GM21529 (cell line): Measurements from ENCODE around the gene CCBE1.

Experiments
- ATAC-seq: cut with Tn5 transposase; IDR thresholded peaks from one replicate; pipeline ENCODE4 v1.9.1; 2021; ENCODE audit not compliant: unreplicated experiment

CCBE1 gene

DNA sequence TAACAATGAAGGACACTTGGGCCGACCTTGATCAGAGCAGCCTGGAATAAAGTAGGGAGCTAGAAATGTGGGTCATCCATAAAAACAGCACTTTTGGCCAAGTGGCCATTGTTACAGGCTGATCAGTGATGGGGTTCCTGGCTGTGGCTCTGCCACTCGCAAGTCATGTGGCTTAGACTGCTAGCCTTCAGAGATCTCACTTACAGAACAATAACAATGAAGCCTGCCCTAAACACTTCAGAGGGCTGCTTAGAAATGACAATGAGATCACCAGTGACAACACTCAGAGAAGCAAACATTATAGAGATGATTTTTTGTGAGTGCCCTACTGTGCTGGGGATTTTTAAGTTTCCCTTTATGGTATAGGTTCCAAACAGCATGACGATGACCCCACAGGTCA is 230.2 kb downstream of the CCBE1 start:
- ATAC-seq: no peak

DNA sequence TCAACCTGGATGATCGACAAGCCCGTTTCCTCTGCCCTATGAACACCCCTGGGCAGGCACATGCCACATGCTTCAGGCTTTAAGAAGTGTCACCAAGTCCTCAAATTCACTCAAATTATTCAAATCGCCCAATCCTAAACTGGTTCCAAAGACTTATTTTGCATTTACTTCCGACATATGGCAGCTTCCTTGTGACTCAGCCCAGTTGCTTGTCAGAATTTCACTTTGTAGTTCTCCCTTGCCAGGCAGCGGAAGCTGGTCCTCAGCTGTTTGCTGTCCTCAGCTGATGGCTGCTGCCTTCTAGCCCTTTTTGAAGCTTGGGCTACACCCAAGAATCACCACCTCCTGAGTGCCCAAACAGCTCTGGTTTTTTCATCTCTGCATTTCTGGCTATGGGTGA is 232.7 kb downstream of the CCBE1 start:
- ATAC-seq: no peak

DNA sequence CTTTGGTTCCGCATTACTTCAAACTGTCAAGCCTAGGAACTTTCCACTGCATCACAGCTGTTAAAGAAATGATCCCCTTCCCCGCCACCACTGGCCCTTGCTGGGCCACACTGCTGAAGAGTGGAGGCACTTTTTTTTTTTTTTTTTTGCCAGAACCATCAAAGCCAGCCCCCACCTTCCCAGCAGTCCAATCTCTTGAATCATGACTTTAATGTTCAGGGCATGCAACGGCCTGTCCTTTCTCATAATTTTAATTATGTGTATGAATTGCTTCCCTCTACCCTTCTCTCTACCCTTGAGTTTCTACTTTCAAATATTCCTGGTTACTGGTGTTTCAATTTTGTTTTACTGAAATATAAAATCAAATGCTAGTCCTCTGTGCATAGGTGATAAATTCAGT is 236.1 kb downstream of the CCBE1 start:
- ATAC-seq: no peak

- no peak for ATAC-seq
These were observed 237.2 kb downstream of the CCBE1 start for GRCh38 chr18:59460072-59460420.

GRCh38 chr18:59459369-59460071 is 237.7 kb downstream of the CCBE1 start:
- no peak for ATAC-seq

DNA sequence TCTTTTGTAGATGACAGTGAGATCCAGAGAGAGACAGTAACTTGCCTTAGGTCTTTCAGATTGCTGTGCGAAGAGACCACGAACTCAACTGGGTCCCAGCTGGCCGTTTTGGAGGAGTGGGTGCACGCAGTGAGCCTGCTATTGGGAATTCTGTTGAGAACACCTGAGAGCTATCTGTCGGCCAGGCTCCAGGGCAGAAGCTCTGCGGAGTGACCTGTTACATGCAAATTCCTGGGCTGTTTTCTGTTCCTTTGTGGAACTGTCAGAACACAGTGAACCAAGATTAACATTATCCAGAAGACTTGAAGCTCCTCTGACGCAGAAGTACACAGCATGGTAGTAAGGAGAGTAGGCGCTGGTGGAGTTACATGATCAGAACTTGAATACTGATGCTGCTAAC is 238.6 kb downstream of the CCBE1 start:
- ATAC-seq: no peak

DNA sequence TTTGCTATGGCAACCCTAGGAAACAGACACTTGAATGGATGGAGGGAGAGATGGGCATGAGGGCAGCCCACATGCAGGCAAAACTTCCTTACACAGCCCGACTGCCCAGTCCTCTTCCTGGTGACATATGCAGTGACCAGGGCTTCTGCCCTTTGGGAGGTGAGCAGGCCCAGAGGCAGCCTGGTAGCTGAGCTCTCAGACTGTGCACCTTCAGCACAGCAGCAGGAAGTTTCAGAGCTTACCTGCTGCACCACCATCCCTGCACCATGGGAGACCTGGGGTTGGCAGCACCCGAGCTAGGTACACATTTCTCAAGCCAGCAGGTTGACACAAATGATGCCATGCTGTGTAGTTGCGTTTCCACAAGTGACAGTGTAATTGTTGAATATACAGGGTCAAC is 240.6 kb downstream of the CCBE1 start:
- ATAC-seq: no peak

- no peak for ATAC-seq
These were observed 241.4 kb downstream of the CCBE1 start for GRCh38 chr18:59455728-59456276.

DNA sequence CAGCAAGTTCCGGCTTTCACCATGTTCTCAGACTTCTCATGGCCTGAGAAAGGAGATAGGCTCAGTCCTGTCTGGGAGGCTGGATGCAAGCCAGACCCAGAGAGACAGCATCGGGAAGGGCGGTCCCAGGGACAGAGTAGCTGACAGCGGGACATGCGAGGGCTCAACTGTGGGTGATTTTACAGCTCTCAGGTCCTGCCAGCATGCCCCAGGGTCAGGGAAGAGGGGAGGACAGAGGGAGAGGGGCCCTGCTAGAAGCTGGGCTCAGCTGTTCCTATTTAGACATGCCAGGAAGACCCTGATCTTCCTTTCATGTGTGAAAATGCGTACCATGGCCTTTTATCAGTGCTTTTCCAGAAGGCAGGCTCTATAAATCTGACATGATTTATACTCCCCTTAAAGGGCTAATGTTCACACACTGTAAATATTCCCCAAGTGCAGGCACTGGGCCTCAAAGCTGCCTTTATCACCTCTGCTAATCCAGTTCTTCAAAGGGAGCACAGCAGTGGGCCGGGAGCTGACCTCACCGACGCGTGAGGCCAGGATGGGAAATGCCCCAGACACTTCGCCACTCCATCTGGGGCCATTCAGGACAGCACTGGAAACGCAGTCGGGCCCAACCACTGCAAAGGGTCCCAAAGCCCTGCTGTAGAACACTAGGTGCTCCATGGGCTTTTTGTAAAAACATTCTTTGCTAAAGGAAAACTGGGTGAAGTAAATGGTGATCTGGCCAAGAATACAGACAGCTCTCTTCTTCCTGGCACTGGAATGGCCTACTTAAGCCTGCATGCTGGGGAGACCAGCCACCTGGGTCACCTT is 242.1 kb downstream of the CCBE1 start:
- ATAC-seq: no peak

GRCh38 chr18:59453468-59453961 is 243.7 kb downstream of the CCBE1 start:
- no peak for ATAC-seq

GRCh38 chr18:59451963-59452362 is 245.3 kb downstream of the CCBE1 start:
- ATAC-seq: no peak

DNA sequence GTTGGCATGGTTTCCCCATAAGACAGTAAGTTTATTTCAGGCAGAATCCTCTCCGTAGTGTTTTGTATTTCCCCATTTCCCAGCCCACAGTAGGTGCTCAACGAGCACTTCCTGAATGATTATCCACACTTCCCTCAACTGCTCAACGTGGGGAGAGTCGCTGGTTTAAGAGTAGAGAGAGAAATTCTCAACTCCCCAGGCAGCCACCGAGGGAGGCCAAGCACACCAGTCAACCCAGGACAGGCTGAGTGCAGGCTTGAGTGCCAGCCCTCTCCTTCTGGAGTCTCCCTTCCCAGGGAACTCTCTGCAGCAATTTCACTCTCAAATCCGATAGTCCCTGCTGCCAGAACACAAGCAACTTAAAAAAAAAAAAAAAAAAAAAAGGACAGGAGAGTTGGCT is 246.2 kb downstream of the CCBE1 start:
- ATAC-seq: no peak

DNA sequence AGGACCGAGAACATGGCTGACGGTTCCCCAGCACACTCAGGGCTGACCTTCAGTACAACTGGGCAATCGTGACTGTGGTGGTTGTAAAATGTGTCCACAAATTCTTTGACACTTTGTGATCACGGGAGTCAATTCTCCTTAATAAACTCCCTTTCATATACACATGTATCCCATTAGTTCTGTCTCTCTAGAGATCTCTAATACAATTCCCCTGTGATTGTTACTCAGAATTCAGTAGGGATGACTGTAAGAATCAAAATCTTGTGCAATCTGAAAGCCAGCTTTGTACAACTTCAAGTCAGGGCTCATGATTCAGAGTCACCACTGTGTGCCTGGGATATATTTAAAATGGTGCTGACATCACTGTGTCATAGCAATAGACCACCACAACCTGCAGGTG is 248.7 kb downstream of the CCBE1 start:
- ATAC-seq: no peak

DNA sequence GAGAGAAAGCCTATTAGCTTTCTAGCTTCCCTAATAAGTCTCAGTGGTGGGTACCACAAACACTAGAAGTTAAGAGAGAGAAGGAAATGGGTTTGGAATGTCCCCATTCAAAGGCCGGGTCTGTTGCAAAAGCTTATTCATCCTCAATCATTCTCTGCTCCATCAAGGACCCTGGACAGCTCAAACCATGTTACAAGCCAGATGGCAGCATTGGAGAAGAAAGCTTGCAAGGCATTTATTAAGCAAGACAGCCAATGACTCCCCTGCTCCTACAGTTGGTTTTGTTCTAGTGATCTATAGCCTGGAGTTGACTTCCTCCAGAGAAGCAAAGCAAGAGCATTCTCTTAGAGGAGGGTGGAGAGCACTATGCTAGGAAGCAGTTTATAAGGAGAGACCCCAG is 251.2 kb downstream of the CCBE1 start:
- ATAC-seq: no peak

- ATAC-seq: no peak
These were observed 259.2 kb downstream of the CCBE1 start for GRCh38 chr18:59437851-59438569.

DNA sequence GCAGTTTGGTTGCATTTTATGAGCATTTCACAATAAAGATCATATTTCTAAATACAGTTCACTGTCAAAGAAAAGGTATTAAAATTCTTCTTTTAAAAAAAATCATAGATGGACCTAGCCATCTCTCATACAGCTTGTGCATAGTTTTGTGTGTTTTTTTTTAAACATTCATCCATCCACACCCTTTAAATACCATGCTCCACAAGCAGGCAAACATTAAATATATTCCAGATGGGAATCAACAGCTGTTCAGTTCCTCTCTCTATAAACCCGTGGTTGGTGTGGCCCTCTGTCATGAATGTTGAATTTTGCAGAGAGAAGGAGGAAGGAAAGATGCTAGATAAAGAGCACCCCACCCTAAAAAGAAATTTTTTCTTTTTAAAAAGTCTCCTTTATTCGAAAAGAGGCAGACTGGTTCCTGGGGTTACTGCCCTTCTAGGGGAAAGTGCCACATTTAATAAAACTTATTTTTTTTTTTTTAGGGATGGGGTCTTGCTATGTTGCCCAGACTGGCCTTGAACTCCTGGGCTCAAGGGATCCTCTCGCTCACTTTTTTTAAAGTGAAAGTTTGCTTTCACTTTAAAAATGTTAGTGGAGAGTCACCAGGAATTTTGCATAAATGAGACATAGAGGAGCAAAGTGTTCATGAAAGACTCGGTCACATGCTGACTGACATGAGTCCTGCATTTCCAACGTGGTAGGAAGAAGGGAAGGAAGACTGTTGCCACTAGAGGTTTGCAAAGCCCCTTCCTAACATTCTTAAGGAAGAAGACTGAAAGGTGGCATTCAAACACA is 264.2 kb downstream of the CCBE1 start:
- no peak for ATAC-seq

- ATAC-seq: no peak
These were observed 266.1 kb downstream of the CCBE1 start for GRCh38 chr18:59431131-59431530.

GRCh38 chr18:59429608-59430007 is 267.6 kb downstream of the CCBE1 start:
- no peak for ATAC-seq

DNA sequence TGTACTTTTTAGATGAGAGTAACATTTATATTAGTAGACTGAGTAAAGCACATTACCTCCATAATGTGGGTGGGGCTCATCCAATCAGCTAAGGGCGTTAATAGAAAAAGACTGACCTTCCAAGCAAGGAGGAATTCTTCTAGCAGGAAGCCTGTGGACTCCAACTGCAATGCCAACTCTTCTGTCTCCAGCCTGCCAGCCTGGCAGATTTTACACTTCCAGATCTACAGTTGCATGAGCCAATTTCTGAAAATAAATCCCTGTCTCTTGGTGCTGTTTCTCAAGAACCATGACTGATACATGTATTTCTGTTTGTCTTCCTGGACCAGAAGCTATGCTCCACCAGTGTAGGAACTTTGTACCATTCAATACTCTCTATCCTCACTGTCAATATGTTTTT is 269.2 kb downstream of the CCBE1 start:
- ATAC-seq: no peak

DNA sequence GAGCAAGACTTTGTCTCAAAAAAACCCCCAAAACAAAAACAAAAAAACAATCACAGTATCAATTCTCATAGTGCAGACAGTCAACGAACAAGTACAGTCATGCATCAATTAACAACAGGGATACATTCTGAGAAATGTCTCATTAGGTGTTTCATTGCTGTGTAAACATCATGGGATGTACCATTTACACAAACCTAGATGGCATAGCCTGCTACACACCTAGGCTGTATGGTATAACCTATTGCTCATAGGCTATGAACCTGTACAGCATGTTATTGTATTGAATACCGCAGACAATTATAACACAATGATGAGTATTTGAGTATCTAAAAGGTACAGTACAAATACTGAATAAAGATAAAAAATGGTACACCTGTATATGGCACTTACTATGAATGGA is 270.4 kb downstream of the CCBE1 start:
- ATAC-seq: no peak

GRCh38 chr18:59423259-59423658 is 274.0 kb downstream of the CCBE1 start:
- no peak for ATAC-seq
